Cortex of kidney (tissue), 1 donor: Measurements from ENCODE around the gene CEND1.

Experiments used
- DNase-seq: peaks from one replicate; lab custom pipeline; 2025; lab: John Stamatoyannopoulos, UW

The CEND1 gene

DNA sequence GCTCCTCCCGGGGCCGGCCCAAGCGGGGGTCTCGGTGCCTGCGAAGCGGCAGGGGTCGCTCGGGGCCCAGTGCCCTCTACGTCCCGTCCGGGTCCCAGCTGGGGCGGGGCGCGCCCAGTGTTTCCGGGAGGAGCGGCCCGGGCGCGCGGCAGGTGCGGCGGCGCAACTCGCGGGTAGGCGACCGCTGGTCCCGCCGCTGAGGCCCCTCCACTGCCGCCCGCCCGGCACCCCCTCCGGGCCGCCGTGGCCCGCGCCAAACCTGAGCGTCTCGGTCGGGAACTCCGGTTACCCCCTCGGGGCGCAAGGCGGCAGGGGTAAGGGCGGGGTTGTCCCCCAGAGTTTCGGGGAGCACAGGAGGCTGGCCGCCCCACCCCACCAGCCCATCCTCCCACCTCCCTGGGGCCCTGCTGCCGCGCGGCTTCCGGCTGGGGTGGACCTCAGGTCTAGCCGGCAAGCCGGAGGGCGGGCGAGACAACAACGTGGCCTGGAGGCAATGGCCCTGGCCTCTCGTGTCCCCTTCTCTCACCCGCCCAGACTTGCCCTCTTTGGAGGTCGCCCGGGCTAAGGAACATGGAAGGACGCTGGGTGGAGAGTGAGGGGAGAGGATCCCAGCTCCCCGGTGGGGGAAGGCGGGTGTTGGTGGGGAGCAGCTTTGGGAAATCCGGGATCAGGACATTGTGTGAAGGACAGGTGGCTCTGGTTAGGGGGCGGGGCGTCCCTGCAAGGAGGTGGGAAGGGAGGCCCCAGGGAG is 37.4 kb upstream of the CEND1 start:
- no peak for DNase-seq

DNA sequence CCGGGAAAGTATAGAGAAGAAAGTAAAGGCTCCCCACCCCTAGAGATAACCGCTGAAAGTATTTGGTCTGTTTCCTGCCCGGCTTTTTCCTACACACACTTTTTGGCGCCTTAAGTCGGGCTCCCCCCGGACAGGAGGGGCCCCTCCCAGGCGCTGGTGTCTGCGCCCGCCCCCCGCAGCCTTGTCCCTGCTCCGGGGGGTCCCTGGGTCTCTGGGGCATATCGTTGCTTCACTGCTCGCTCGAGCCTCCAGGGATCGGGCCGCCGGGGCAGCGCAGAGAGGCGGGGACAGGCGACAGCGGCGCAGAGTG is 36.9 kb upstream of the CEND1 start:
- no peak for DNase-seq

DNA sequence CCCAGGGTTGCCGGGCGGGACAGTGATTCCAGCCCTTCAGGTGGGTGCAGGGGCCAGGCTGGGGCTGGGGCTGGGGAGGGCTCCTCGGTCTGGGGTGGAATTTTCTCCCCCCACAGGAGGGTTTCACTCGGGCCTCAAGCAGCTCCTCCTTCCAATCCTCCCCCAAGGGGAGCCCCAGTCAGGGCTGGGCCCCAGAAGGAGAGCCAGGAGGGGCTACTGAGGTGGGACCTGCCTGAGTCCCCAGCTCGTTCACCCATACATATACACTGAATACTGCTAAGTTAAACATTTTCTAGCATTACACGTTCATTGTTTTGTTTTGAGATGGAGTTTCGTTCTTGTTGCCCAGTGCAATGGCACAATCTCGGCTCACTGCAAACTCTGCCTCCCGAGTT is 36.3 kb upstream of the CEND1 start:
- no peak for DNase-seq

DNA sequence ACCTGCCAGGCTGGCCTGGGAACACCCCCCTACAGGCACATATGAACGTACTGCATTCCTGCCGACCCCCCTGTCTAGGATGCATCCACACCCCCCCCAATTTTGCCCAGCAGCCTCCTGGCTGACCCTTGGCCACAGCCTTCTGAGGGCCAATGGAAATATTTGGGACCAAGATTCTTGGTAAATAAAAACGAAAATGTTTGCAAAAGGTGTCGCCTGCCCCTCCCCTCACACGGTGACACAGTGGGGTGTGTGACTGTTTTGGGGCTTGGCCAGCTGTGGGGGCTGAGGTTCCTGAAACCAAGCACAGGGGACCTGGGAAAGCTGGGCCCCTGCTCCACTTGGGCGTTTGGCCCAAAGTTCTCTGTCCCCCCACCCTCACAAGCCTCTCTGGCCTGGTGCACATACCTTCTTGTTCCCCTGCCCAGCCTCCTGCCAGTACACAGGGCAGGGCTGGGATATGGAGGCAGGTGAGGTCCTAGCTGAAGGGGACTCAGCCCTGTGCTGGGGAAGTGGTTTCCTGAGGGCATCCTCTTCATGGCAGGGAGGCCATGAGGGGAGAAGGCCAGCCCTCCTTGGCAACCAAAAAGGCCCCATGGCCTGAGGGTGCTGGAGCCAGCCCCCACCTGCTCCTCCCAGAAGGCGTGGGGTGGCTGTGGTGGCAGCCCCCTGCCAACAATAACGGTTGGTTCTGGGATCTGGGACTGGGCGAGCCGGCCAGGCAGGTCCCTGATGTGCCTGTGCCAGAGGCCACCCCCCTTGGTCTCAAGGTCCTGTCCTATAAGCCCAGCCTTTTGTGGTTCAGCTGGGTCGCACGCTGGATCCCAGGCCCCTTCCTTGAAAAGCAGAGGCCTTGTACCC is 35.7 kb upstream of the CEND1 start:
- no peak for DNase-seq

DNA sequence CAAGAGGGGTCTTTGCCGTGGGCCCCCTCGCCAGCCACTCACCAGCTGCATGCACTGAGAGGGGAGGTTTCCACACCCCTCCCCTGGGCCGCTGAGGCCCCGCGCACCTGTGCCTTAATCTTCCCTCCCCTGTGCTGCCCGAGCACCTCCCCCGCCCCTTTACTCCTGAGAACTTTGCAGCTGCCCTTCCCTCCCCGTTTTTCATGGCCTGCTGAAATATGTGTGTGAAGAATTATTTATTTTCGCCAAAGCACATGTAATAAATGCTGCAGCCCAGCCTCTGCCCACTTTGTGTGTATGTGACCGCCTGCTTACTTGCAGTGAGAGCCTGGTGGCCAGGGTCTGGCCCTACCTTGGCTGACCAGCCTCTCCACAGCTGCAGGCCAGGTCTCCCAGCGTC is 35.1 kb upstream of the CEND1 start:
- DNase-seq: no peak

DNA sequence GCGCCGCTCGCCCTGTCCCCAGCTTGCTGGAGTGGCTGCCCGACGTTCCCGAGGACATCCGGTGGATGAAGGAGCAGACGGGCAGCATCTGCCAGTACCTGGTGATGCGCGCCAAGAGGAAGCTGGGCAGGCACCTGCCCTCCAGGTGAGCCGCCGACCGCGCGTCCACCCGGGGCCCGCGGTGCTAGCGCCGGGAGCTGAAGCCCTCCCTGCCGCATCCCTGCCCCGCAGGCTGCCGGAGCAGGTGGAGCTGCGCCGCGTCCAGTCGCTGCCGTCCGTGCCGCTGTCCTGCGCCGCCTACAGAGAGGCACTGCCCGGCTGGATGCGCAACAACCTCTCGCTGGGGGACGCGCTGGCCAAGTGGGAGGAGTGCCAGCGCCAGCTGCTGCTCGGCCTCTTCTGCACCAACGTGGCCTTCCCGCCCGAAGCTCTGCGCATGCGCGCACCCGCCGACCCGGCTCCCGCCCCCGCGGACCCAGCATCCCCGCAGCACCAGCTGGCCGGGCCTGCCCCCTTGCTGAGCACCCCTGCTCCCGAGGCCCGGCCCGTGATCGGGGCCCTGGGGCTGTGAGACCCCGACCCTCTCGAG is 34.5 kb upstream of the CEND1 start:
- DNase-seq: no peak

DNA sequence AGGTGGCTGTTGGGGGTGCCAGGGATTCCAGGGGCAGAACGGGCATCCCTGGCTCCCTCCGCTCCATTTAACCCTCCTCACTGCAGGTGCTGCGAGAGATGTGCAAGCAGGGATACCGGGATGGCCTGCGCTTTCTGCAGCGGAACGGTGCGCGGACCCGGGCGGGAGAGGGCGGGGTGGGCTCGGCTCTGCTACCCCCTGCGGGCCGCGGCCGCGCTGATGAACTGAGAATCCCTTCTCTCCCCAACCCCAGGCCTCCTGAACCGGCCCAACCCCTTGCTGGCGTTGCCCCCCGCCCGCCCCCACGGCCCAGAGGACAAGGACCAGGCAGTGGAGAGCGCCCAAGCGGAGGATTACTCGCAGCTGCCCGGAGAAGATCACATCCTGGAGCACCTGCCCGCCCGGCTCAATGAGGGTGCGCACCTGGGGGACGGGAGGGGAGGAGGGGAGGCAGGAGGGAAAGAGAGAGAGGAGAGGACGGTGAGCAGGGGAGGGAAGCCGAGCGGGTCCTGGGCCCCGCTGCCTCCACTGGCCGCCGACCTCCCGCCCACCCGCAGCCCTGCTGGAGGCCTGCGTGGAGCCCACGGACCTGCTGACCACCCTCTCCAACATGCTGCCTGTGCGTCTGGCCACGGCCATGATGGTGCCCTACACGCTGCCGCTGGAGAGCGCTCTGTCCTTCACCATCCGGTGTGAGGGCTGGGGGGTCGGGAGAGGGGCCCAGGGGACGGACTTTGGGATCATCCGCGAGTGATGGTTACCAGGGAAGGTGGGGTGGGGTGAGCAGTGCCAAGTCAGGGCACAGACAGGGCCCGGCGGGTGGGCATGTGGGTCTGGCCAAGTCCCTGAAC is 33.8 kb upstream of the CEND1 start:
- no peak for DNase-seq

DNA sequence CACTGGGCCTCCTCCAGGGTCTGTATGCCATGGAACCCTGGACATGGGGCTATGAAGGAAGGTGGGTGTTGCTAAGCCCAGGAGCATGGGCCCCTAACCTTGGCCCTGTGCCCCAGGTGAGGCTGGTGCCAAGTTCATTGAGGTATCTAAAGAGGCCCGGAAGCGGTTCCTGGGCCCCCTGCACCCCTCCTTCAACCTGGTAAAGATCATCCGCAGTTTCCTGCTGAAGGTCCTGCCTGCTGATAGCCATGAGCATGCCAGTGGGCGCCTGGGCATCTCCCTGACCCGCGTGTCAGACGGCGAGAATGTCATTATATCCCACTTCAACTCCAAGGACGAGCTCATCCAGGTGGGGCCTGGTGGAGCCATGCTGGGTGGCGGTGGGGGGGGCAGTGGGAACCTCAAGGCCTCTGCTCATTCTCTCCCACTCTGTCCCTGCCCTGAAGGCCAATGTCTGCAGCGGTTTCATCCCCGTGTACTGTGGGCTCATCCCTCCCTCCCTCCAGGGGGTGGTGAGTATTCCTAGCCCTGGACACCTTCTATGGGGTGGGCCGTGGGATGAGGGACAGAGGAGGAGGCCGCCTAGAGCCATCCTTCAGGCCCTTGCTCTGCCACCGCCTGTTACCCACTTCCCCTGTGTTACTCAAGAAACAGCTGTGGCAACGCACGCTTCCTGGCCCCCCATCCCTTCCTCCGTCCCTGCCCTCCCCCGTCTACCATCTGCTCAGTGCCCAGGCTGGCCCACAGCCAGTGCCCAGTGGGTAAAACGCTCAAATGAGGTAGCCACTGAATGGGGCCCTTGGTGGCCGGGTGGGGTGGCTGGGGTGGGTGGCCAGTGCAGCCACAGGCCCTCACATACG is 31.9 kb upstream of the CEND1 start:
- DNase-seq: no peak

DNA sequence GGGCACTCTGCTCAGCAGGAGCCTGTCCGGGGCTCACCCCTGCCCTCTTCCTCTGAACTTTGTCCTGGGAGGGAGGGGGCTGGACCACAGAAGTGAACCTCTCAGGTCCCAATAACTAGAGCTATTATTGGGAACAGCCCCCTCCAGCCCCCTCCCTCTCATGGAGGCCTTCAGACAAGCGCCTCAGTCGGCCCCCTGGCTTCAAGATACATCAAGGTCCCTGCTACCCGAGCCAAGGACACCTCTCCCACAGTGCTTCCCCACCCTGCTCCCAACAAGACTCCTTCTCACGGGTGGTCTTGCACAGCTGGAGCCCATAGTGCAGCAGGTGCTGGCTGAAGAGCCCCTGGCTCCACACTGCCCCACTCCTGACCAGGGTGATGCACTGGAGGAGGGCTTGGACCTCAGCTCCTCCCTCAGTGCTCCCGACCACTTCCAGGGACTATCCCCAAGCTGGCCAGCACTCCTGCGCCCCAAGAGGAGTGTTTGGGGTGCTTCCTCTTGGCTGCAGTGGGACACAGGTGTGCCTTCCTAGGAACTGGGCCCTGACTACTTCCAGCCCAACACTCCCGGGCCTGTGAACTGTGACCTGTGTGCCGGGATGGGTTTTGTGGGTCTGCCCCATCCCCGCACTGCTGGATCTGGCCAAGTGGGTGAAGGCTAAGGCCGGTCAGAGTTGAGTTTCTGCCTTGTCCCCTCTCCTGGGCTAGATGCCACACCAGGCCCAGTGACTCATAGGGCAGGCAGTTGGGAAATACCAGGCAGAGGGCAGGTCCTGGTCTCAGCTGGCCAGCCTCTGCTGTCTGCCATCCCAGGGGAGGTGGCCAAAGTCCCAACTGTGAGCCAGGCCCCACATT is 31.0 kb upstream of the CEND1 start:
- no peak for DNase-seq

DNA sequence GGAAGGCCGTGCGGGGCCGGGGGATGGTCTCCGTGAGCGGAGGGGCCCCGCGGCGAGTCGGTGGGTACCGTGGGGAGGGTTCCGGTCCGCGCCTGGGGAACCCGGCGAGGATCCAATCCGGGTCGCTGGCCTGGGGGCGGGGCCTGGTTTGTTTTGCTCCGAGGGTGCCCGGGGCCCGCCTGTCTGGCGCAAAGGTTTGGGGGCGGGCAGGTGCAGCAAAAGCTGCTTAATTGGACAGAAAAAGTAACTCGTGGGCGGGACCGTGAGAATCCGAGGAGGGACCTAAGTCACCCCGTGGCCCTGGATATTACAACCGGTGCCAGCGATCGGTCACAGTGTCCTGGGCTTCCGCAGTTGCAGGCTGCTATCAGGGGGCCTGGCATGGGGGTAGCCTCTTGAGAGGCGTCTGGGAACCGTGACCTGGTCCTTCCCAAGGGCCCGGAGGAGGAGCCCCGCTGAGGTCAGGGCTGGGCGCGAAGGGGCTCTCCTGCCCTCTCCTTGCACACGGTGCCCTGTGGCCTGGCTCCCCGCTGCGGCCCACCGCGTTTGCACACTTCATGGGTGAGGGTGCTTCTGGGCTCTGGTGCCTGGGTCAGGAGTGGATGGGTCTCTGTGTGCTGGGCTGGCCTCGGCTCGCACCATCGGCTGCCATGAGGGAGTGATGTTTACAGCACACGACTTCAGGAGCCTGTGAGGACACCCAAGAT is 30.2 kb upstream of the CEND1 start:
- no peak for DNase-seq

DNA sequence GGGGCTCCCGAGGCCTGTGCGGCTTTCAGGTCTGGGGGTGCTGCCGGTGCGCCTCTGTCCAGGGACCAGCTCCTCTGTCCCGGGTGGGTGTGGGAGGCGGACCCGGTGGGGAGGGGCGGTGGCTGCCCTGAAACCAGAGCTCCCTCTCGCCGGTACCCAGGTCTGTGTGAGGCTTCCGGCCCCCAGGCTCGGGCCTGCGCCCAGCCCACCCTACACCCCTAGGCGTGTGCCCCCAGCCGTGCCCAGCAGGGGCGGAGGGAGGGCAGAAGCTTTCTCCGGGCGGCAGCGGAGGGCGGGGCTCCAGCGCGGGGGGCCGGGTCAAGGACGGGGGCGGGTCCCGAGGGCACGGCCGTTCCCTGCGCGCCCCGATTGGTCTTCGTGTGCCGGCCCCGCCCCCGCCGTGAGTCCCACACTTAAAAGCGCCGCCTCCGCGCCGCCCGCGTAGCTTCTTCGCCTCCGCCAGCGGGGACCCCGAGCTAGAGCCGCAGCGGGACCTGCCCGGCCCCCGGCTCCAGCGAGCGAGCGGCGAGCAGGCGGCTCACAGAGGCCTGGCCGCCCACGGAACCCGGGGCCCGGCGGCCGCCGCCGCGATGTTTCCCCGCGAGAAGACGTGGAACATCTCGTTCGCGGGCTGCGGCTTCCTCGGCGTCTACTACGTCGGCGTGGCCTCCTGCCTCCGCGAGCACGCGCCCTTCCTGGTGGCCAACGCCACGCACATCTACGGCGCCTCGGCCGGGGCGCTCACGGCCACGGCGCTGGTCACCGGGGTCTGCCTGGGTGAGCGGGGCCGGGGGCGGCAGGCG is 29.4 kb upstream of the CEND1 start:
- no peak for DNase-seq

DNA sequence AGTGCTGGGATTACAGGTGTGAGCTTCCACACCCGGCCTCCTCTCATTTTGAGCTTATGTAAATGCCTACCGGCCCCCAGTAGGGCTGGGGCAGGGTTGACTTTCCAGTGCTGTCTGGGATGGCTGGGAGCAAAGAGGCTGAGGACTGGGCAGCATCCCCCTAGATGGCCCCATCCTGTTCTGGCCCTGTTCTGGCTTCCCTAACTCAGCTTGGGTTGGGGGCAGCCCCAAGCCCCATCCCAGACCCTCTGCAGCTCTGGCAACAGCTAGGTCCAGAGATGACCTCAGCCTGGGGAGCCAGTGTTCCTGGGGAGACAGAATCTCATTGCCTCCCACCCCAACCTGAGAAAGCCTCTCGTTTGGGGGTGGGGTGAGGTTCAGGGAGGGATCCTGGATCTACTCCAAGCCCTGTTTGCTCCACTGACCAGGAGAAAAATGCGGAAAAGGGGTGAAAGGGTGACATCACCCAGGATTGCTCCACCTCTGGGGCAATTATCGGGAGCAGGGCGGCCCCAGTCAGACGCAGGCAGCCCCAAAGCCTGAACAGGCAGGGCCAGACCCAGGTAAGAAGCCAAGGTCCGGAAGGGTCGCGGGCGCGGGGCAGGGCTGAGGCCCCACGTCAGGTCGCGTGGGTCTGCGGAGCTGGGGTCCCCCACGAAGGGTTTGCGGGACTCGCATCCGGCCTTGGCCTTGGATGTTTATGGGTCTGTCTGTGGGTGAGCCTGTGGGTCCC is 28.7 kb upstream of the CEND1 start, which contains the start of gene PNPLA2:
TSS of gene PNPLA2 (plus strand) at position 519 of the 733 bp plus-strand sequence. CDS start 805 bp downstream, outside the sequence.
- no peak for DNase-seq

DNA sequence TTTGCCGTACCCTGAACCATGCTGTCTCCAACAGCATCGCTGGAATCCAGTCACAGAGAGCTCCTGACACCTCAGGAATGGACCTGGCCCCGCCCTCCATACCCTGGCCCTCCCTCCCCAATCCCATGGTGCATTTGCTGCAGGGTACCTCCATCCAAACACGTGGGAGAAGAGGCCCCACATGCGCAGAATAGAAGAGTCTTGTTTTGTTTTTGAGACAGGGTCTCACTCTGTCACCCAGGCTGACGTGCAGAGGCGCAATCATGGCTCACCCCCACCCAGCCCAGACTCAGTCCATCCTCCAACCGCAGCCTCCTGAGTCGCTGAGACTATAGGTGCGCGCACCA is 26.5 kb upstream of the CEND1 start:
- DNase-seq: no peak

DNA sequence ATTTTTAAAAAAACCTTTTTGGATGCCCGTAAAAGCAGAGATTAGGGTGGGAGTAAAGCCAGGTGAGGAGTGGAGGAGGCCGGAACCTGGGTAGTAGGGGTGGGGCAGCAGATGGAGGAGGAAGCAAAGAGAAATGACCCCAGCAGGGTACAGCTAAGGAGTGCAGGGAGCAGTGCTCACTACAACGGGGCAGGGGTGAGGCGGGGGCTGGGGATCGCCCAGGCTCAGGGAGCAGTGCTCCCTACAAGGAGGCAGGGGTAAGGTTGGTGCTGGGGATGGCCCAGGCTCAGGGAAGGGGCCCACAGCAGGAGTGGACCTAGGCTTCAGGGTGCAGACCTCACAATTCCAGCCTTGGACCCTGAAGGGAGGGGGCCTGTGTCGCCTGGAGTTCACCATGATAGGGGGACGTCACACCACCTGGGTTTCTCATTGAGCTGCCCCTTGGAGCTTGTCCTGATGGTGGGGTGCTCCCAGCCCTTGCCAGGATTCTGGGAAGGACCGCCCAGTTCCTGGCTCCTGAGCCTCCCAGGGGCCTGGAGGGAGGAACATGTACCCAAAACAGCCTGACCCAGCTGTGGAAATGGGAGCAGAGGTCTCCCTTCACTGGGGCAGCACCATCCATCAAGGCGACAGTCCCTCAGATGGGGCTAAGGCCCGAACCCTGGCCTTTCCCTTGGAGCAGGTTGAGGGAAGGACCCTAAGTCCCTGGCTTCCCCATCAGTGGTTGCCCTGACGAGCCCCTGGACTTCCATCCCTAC is 26.0 kb upstream of the CEND1 start:
- DNase-seq: no peak

DNA sequence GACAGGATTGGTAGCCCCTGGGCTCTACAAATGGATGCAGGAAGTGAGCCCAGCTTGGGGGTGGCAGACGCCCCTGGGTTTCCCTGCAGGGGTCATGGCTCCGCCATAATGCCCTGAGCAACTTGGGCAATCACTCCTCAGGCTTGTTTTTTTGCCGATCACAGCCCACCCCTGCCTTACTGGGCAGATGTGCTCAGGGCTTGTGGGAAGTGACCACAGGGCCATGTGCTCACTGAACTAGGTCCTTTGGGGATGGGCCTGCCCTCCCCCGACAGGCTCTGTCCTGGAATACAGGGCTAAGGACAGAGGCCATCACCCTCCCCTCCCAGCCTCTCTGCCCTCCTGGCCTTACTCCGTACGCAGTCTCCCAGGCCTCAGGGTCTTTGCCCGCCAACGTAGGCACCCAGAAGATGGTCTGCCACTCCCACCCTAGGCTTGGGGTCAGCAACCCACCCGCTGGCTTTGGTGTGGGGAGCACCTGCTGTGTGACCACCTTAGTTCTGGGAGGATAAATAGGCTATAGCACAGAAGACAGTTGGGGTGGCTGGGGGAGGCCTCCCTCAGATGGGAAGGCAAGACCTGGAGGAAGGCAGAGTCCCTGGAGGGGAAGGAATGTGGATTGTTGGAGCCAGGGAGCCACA is 23.7 kb upstream of the CEND1 start:
- no peak for DNase-seq

DNA sequence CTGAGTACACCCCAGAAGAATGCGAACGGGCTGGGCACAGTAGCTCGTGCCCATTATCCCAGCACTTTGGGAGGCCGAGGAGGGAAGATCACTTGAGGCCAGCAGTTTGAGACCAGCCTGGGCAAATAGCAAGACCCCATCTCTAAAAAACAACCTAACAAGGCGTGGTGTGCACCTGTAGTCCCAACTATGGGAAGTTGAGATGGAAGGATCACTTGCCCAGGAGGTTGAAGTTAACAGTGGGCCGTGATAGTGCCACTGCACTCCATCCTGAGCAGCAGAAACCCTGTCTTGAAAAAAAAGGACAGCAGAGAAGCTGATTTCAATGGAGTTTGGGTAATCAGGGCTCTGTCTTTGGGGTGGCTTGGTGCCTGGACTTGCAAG is 23.2 kb upstream of the CEND1 start:
- DNase-seq: no peak

DNA sequence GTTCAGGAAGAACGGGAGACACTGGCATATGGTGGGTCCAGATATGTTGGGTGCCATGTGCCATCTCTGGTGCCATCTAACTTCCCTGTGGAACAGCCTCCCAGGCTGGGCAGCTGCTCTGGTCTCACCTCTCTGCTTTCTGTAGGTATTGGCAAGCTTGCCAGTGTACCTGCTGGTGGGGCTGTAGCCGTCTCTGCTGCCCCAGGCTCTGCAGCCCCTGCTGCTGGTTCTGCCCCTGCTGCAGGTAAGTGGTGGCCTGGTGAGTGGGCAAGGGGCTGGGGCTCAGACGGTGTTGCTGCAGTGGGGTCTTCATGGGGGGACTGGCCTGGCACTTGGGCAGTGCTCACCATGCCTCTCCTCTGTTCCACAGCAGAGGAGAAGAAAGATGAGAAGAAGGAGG is 22.5 kb upstream of the CEND1 start:
- DNase-seq: no peak
